ENCODE results near the gene GALNT13.

Gene GALNT13

GRCh38 chr2:154229966-154230365 lies 358.2 kb downstream of the GALNT13 start:
- no peak for DNase-seq

- DNase-seq = no peak
These were observed 359.3 kb downstream of the GALNT13 start for GRCh38 chr2:154231021-154231420.

GRCh38 chr2:154233231-154233630 lies 361.5 kb downstream of the GALNT13 start:
- no peak for DNase-seq

DNA sequence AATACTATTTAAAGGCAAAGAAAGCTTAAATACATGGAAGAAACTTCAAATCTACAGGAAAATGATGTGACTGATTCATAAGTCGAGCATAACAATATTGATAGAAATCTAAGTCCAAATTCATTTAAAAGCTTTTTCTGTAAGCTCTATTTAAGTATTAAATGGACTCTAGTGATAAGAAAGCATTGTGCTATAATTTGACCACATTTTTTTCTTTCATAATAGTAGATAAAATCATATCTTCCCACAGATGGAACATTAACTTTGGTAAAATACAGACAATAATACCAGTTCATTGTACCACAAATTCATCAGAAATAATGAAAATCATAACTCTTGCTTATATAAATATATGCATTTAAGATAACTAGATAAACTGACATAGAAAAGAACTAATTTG lies 366.5 kb downstream of the GALNT13 start:
- no peak for DNase-seq

- DNase-seq = no peak
These were observed 368.6 kb downstream of the GALNT13 start for GRCh38 chr2:154240316-154240715.

- no peak for DNase-seq
These were observed 369.2 kb downstream of the GALNT13 start for GRCh38 chr2:154240921-154241379.

DNA sequence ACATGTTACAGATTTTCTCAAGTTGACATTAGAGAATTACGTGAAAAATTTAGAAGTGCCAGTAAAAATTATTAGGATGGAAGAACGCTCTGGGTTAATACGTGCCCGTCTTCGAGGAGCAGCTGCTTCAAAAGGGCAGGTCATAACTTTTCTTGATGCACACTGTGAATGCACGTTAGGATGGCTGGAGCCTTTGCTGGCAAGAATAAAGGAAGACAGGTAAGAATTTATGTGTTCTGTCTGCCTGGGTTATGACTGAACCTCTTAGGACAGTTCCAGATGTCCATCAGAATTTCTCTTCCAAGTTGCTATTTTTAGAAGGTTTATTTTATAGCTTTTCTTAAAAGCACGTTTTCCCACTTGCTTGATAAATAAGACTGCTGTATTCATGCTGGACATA lies 371.0 kb downstream of the GALNT13 start:
- DNase-seq = no peak

- DNase-seq = no peak
These were observed 372.0 kb downstream of the GALNT13 start for GRCh38 chr2:154243685-154244084.

- DNase-seq = no peak
These were observed 373.2 kb downstream of the GALNT13 start for GRCh38 chr2:154244932-154245331.

- no peak for DNase-seq
These were observed 375.8 kb downstream of the GALNT13 start for GRCh38 chr2:154247503-154247902.

GRCh38 chr2:154256136-154256535 lies 384.4 kb downstream of the GALNT13 start:
- DNase-seq = no peak

- DNase-seq = no peak
These were observed 387.3 kb downstream of the GALNT13 start for GRCh38 chr2:154259030-154259429.

DNA sequence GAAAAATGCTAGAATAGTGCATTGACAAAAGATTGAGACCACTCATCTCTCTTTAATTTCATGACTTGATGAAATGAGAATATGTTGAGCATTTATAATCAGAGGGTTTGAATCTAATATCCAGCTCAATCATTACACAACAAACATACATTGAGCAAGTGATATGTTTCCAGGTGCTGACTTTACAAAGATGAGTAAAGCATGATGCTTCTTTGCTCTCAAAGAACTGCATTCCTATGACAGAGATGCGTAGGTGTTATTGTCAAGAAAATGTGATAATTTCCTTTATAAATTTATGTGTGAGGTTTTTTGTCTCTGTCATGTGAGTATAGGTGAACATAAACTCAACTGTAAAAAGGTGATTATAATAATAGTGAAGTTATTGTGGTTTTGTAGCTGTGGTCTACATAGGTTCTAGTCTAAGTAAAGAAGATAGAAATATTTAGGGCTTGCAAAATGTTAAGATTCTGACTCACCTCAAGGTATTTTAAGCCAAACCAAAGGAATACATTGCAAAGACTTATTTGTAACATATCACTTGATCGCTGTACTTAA lies 389.8 kb downstream of the GALNT13 start:
- DNase-seq = no peak

DNA sequence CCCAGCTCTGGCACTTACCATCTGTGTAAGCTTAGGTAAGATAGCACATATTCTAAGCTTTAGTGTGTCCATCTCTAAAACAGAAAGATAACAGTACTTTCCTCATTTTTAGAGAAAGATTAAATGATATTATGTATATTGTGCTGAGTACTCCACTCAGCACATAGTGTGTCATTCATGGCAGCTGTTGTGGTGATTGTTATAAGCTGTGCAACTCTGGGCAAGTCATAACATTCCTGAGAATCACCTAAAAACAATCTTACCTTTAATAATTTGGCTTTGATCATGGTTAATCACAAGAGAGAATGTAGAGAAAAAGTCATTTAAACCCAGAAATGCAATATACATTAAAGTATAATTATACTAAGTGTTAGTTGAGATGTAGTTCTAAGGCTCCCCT lies 391.5 kb downstream of the GALNT13 start:
- DNase-seq = no peak

- DNase-seq = no peak
These were observed 392.3 kb downstream of the GALNT13 start for GRCh38 chr2:154264024-154264423.

- no peak for DNase-seq
These were observed 396.3 kb downstream of the GALNT13 start for GRCh38 chr2:154267983-154268382.

- DNase-seq = no peak
These were observed 408.8 kb downstream of the GALNT13 start for GRCh38 chr2:154280543-154280942.

- no peak for DNase-seq
These were observed 418.1 kb downstream of the GALNT13 start for GRCh38 chr2:154289870-154290269.

GRCh38 chr2:154291511-154291910 lies 419.8 kb downstream of the GALNT13 start:
- DNase-seq = no peak

- DNase-seq = no peak
These were observed 420.2 kb downstream of the GALNT13 start for GRCh38 chr2:154291927-154292326.

- DNase-seq = no peak
These were observed 422.1 kb downstream of the GALNT13 start for GRCh38 chr2:154293864-154294263.

GRCh38 chr2:154306266-154306970 lies 434.7 kb downstream of the GALNT13 start:
- no peak for DNase-seq

DNA sequence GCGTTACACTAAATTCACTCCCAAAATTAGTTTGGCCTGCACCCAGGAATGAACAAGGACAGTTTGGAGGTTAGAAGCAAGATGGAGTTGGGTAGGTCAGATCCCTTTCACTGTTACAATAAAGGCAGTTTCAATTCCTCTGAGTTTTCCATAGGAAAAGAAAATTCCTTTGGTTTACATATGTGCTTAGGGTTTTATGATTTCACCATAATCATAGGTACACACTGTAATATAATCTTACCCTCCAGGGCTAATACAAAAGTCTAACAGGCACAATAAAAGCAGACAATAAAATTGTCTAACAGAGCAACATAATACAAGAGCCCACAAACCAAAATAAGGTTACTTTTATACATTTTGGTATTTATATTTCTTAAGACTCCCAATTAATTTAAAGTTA lies 435.3 kb downstream of the GALNT13 start:
- no peak for DNase-seq

DNA sequence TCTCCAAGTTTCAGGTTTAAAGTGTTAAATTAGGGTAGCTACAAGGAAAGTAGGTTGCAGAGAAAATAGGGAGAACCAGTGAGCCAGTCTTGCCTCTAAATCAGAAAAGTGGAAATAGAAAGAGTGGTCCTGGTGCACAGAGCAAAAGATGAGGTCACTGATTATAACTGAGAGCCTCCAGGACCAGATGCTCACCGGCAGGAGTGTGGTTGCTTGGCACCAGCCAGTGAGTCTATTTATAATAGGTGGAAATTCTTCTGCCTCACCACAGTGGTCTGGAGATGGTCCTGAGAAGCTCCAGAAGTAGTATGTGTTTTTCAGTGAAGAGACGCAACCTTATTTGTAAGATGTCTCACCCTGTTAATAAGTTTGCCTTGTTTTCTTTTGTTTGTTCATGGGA lies 452.9 kb downstream of the GALNT13 start:
- DNase-seq = no peak

DNA sequence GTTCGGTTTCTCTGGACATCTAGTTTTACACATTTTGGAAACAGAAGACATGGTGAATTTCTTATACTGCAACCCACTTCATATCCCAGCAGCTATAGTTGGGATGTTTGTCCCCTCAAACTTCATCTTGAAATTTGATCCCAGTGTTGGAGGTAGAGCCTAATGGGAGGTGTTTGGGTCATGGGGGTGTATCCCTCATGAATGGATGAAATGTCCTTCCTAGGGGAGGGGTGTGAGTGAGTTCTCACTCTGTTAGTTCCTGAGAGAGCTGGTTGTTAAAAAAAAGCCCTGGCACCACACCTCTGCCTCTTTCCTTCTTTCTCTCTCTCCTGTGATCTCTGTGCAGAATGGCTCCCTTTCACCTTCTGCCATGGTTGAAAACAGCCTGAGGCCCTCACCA lies 457.8 kb downstream of the GALNT13 start:
- DNase-seq = no peak

Data from NCI-H1048 (cell line).